Body of pancreas (tissue), 4 donors: ENCODE data around the gene BCL7C.

Experiments
- CTCF ChIP-seq, 7 experiments: fragments of 450-650 bp in 4 of 7; fragments of 200-600 bp in 3 of 7; sonication (generic) in 3 of 7; IDR thresholded peaks; one replicate each; pipeline ENCODE4 v1.5.1; 2016 to 2019; ENCODE audit warnings: antibody characterized with exemption in 7 of 7
- POLR2A ChIP-seq, 3 donors: fragments of 450-650 bp; IDR thresholded peaks; one replicate each; pipeline ENCODE4 v1.6.1; 2016; ENCODE audit warnings: antibody characterized with exemption in 3 of 3, mild to moderate bottlenecking in 2 of 3

- peak in 2 of 7 experiments; percentile 9 to 11 for TF ChIP-seq CTCF (IDR thresholded peaks at IDR 0.05)
- no peak for TF ChIP-seq POLR2A (IDR thresholded peaks at IDR 0.05)
These were observed 54.9 kb downstream of the BCL7C start for GRCh38 chr16:30838876-30839471.
